HG03060 (cell line): Measurements from ENCODE around the gene KBTBD6.
"Not testable (repeated sequence)": the region's sequence is repeated elsewhere in the genome, so short reads cannot be mapped to it uniquely, and the experiment has no call there.

Experiments used
- ATAC-seq: cut with Tn5 transposase; IDR thresholded peaks from one replicate; pipeline ENCODE4 v1.9.1; 2021; ENCODE audit warnings: low read depth, moderate number of reproducible peaks; ENCODE audit not compliant: unreplicated experiment

KBTBD6 gene, protein sequence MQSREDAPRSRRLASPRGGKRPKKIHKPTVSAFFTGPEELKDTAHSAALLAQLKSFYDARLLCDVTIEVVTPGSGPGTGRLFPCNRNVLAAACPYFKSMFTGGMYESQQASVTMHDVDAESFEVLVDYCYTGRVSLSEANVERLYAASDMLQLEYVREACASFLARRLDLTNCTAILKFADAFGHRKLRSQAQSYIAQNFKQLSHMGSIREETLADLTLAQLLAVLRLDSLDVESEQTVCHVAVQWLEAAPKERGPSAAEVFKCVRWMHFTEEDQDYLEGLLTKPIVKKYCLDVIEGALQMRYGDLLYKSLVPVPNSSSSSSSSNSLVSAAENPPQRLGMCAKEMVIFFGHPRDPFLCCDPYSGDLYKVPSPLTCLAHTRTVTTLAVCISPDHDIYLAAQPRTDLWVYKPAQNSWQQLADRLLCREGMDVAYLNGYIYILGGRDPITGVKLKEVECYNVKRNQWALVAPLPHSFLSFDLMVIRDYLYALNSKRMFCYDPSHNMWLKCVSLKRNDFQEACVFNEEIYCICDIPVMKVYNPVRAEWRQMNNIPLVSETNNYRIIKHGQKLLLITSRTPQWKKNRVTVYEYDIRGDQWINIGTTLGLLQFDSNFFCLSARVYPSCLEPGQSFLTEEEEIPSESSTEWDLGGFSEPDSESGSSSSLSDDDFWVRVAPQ

GRCh38 chr13:41132512-41133152, at the start of gene KBTBD6:
TSS of gene KBTBD6 (minus strand) at chr13:41132802. CDS start at chr13:41132511, 291 bp downstream.
- peak; percentile 95 for ATAC-seq

- ATAC-seq: no peak
These were observed 49.6 kb upstream of the KBTBD6 start for GRCh38 chr13:41182231-41182630.

DNA sequence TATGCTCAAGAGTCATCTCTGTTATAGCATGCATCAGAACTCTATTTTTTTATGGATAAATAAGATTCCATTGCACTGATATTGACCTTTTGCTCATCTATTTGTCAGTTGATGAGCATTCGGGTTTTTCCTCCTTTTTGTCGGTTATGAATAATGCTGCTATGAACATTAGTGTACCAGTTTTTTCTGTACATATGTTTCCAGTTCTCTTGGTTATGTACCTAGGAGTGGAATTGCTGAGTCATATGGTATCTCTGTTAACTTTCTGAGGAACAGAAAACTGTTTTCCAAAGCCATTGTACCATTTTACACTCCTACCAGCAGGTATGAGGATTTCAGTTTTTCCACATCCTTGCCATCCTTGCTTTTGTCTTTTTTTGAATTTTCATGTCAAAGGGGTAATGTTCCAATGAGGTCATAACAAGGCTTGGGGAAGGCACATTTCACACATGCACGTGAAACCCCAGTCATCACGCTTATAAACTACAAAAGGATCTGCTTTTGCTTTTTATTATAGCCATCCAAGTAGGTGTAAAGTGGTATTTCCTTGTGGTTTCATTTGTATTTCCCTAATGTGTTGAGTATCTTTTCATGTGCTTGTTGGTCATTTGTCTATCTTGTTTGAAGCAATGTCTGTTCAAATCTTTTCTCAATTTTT, 47.1 kb upstream of the KBTBD6 start:
- ATAC-seq: no peak

DNA sequence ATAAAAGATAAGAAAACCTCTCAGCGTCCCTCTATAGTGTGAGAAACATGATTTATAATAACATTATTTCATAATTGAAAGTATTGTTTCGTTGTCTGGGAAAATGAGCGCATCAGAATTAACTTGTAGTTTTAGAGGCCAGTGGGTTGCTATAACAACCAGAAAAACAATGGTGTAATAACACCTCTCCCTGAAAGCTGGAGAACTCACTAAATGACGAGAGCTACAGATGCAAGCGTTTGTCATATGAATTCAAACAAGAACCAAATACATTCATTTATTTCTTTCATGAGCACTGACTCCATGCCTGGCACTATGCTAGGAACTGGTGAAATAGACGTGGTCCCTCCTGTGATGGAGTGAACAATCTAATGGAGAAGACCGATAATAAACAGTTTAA, 45.4 kb upstream of the KBTBD6 start:
- no peak for ATAC-seq

DNA sequence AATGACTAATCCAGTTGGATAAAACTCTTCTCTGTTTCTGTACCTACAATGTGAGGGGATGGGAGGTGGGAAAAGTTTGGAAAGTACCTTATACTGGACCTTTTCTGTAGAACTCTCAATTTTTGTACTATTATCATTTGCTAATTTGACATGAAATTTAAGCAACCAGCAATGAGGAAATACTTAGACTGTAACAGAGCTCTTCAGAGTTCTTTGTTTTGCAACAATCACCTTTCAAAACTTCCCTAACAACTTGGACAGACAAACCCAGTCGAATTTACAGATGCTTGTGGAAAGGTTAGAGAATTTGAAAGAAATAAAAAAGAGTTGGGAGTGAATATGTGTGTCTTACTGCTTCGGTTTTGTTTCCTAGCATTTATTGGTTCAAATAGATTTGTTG, 45.0 kb upstream of the KBTBD6 start:
- no peak for ATAC-seq

DNA sequence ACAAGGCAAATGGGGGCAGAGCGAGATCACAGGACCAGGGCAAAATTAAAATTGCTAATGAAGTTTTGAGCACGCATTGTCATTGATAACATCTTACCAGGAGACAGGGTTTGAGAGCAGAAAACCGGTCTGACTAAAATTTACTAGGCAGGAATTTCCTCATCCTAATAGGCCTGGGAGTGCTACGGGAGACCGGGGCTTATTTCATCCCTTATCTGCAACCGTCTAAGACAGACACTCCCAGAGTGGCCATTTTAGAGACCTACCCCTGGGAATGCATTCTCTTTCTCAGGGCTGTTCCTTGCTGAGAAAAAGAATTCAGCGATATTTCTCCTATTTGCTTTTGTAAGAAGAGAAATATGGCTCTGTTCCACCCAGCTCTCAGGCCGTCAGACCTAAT, 43.0 kb upstream of the KBTBD6 start:
- ATAC-seq: not testable (repeated sequence)

GRCh38 chr13:41162151-41162550, 29.5 kb upstream of the KBTBD6 start:
- no peak for ATAC-seq

DNA sequence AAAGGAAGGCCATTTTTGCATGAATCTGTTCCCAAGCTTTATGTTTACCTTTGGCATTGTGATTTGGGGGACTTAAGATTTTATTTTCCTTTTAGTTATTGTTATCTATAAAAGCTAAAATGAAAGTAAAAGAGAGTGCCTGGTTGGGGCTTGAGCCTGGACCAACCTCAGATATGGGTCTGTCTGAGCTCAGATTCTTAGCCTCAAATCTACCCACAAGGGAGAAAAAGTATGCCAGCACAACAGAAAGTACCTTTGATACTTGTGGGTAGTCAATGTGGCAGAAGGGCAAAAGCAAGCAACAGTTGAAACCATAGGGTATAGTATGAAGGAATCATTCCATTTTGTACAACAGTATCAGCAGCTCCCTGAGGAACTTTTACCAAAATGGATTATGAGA, 26.6 kb upstream of the KBTBD6 start:
- ATAC-seq: no peak

DNA sequence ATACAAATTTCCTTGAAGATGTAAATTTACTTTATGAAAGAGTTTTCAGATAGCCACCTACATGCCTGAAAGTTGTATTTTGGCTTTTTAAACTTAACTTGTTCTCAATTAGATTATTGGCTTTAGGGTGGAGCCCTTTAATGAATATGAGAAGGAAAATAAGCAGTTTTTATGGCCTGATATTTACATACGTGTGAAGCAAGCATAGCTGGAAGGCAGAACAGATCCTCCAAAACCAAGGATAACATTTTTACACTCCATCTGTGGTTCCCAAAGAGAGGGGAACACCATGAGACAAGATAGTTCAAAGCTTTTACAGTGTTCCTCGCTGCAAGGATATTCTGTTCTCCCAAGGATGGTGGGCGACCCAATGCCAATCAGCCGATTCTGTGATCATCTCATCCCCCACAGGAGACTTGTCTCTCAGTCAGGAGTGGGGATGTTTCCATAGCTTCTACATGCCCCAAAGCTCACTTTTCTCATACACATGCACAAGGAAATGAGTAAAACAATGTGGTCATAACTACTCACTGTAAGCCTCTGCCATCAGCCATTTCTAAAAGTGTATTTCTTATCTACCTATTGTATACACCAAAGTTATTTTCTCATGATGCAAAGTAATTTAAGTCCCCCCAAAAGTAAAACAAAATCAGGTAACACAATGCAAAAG, 24.6 kb upstream of the KBTBD6 start:
- ATAC-seq: no peak

- no peak for ATAC-seq
These were observed 24.0 kb upstream of the KBTBD6 start for GRCh38 chr13:41156620-41157019.

GRCh38 chr13:41154042-41154441, 21.4 kb upstream of the KBTBD6 start:
- no peak for ATAC-seq

GRCh38 chr13:41152005-41152404, 19.4 kb upstream of the KBTBD6 start:
- no peak for ATAC-seq

- no peak for ATAC-seq
These were observed 17.5 kb upstream of the KBTBD6 start for GRCh38 chr13:41150058-41150457.

DNA sequence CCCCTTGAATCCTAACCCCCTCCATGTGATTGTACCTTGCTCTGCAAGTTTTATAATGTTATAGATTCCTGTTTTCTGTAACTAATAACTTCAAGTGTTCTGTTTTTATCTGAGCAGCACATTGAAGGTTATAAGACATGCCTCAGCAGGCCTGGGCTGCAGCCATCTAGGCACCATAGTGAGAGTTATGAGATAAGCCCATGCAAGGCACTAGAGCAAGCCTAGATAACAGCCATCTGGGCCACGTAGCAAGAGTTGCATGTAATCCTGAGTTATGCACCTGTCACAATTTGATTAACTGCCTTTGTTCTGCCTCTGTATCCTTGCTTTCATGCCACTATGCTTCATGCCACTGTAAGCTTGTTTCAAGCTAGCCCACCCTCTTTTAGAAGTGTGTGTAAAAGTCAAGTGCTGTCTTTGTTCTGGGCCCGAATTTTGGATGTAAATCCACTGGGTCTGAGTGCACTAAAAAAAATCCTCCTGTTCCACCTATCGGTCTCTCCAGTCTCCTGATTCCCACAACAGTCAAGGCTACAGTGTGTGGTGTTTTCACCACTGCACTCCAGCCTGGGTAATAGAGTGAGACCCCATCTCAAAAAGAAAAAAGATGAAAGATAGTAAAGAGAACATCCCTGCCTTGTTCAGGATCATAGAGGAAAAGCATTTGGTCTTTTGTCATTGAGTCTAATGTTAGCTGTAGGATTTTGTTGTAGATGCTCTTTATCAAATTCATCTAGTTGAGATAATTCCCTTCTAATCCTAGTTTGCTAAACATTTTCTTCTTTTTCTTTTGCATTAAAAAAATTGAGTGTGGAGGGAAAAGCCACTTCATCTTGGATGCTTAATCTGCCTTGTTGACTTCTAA, 16.0 kb upstream of the KBTBD6 start:
- ATAC-seq: no peak

DNA sequence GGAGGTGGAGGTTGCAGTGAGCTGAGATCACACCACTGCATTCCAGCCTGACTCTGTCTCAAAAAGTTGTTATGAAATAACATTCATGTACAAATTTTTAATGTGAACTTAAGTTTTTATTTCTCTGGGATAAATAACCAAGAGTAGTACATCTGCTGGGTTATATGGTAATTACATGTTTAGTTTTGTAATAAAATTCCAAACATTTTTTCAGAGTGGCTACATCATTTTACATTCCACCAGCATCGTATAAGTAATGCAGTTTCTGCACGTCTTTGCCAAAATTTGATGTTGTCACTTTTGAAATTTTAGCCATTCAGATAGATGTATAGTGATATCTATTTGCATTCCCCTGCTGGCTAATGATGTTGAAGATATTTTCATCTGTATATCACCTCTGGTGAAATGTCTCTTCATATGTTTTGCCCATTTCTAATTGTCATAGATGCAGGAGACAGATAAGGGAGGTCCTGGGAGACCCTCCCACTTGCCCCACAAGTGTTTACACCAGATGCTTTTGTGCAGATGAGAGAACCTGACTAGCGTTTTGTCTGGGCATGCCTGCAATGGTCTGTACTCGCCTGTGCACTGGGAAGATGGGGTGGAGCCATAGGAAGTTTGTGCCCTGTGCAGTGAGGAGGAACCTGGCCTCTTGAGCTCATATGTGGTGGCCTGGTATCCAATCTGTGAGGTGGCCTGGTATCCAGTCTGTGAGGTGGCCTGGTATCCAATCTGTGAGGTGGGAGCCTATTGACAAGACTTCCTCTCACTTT, 12.7 kb upstream of the KBTBD6 start:
- ATAC-seq: no peak

DNA sequence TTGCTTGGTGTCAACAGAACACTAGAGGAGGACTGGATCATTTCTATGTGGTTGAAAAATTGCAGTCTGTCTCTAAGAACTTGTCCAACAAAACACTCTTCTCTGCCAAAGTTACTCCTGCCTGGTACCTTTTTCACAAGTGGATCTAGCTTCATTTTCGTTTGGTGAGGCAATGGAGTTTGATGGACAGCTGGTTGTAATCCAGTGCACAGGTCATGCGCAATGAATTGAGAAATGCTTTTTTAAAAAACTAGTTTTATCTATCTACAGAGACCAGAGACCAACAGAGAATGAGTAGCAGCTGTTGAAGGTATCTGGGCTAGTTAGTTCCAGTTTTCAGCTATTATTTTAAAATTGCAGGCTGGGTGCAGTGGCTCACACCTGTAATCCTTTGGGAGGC, 12.0 kb upstream of the KBTBD6 start:
- no peak for ATAC-seq

GRCh38 chr13:41139296-41139966, 6.8 kb upstream of the KBTBD6 start:
- ATAC-seq: no peak

GRCh38 chr13:41137951-41138350, 5.3 kb upstream of the KBTBD6 start:
- no peak for ATAC-seq
